Subcutaneous abdominal adipose tissue (tissue), 5 donors: Measurements from ENCODE around the gene CBX7.

ENCODE experiments used
- H3K27ac ChIP-seq: one replicate; pipeline ENCODE4 v1.7.0; 2013; ENCODE audit warnings: low read depth, mild to moderate bottlenecking, inconsistent platforms, low read length, moderate library complexity
- H3K27me3 ChIP-seq, 5 donors: one replicate each; pipeline ENCODE4 v1.7.0; 2013; ENCODE audit warnings: low read length in 5 of 5, inconsistent platforms in 1 of 5; ENCODE audit not compliant: control insufficient read depth in 5 of 5, insufficient read depth in 4 of 5
- H3K36me3 ChIP-seq, 5 donors: one replicate each; pipeline ENCODE4 v1.7.0; 2013; ENCODE audit warnings: low read length in 5 of 5; ENCODE audit not compliant: control insufficient read depth in 5 of 5, insufficient read depth in 5 of 5
- H3K4me1 ChIP-seq, 5 donors: one replicate each; pipeline ENCODE4 v1.7.0; 2013; ENCODE audit warnings: low read length in 5 of 5, mild to moderate bottlenecking in 3 of 5, moderate library complexity in 1 of 5; ENCODE audit not compliant: control insufficient read depth in 5 of 5, insufficient read depth in 5 of 5
- H3K4me3 ChIP-seq, 5 donors: one replicate each; pipeline ENCODE4 v1.7.0; 2013; ENCODE audit warnings: low read length in 5 of 5, low read depth in 1 of 5
- H3K9ac ChIP-seq, 5 donors: one replicate each; pipeline ENCODE4 v1.7.0; 2013; ENCODE audit warnings: low read length in 5 of 5, mild to moderate bottlenecking in 4 of 5, moderate library complexity in 3 of 5
- H3K9me3 ChIP-seq, 5 donors: one replicate each; pipeline ENCODE4 v1.7.0; 2013; ENCODE audit warnings: low read length in 5 of 5; ENCODE audit not compliant: control insufficient read depth in 5 of 5
- donor health status: healthy.
- donor health status: healthy.
- donor health status: healthy.
- donor health status: healthy.
- donor health status: healthy.

Gene CBX7

GRCh38 chr22:39181356-39181755 lies 28.9 kb upstream of the CBX7 start:
- no peak overlapping the region for H3K27ac ChIP-seq

GRCh38 chr22:39179841-39180335 lies 27.4 kb upstream of the CBX7 start:
- H3K9ac ChIP-seq, result no peak overlapping the region
- H3K9me3 ChIP-seq, result peaks cover 0 to 8% (median 6%) of the 10 kb centered on the region in 5 donors
- no peak overlapping the region for H3K27ac ChIP-seq
- H3K4me3 ChIP-seq, result no peak overlapping the region
- peaks cover 0 to 4% (median 0%) of the 10 kb centered on the region in 5 donors for H3K27me3 ChIP-seq
- H3K36me3 ChIP-seq, result no peaks in the 10 kb centered on the region
- H3K4me1 ChIP-seq, result peaks cover 5 to 59% (median 35%) of the 10 kb centered on the region in 5 donors

More at GRCh38 chr22:39181356-39181755, 28.9 kb upstream of the CBX7 start:
- no peak overlapping the region for H3K9ac ChIP-seq
- peaks cover 0 to 8% (median 6%) of the 10 kb centered on the region in 5 donors for H3K9me3 ChIP-seq
- no peak overlapping the region for H3K4me3 ChIP-seq
- peaks cover 0 to 9% (median 0%) of the 10 kb centered on the region in 5 donors for H3K27me3 ChIP-seq
- H3K4me1 ChIP-seq, result peaks cover 5 to 53% (median 30%) of the 10 kb centered on the region in 5 donors
- H3K36me3 ChIP-seq, result no peaks in the 10 kb centered on the region

GRCh38 chr22:39179401-39179827 lies 26.9 kb upstream of the CBX7 start:
- Histone ChIP-seq H3K27ac (no peak overlapping the region), H3K27me3 (no peaks in the 10 kb centered on the region), H3K4me1 (peaks cover 5 to 60% (median 35%) of the 10 kb centered on the region in 5 donors), H3K36me3 (no peaks in the 10 kb centered on the region), H3K9ac (no peak overlapping the region), H3K4me3 (no peak overlapping the region), H3K9me3 (peaks cover 0 to 8% (median 6%) of the 10 kb centered on the region in 5 donors)

GRCh38 chr22:39178206-39179111 lies 26.0 kb upstream of the CBX7 start:
- H3K27ac ChIP-seq, result peak overlapping the region; percentile 77
- H3K9ac ChIP-seq, result no peak overlapping the region
- no peaks in the 10 kb centered on the region for H3K27me3 ChIP-seq
- H3K4me3 ChIP-seq, result no peak overlapping the region
- peaks cover 12 to 62% (median 44%) of the 10 kb centered on the region in 5 donors for H3K4me1 ChIP-seq
- H3K9me3 ChIP-seq, result peaks cover 0 to 8% (median 6%) of the 10 kb centered on the region in 5 donors
- no peaks in the 10 kb centered on the region for H3K36me3 ChIP-seq

GRCh38 chr22:39177791-39178190 lies 25.3 kb upstream of the CBX7 start:
- Histone ChIP-seq H3K4me1 (peaks cover 12 to 68% (median 51%) of the 10 kb centered on the region in 5 donors), H3K9me3 (peaks cover 0 to 8% (median 6%) of the 10 kb centered on the region in 5 donors), H3K4me3 (no peak overlapping the region), H3K36me3 (no peaks in the 10 kb centered on the region), H3K27ac (peak overlapping the region; percentile 77), H3K27me3 (no peaks in the 10 kb centered on the region), H3K9ac (peak overlapping the region in 1 of 5 donors; percentile 64)

GRCh38 chr22:39177456-39177775 lies 24.9 kb upstream of the CBX7 start:
- Histone ChIP-seq H3K36me3 (no peaks in the 10 kb centered on the region), H3K27me3 (no peaks in the 10 kb centered on the region), H3K9me3 (peaks cover 0 to 8% (median 5%) of the 10 kb centered on the region in 5 donors), H3K9ac (peak overlapping the region in 1 of 5 donors; percentile 64), H3K4me1 (peaks cover 12 to 71% (median 51%) of the 10 kb centered on the region in 5 donors), H3K27ac (peak overlapping the region; percentile 77), H3K4me3 (no peak overlapping the region)

GRCh38 chr22:39176714-39177455 lies 24.4 kb upstream of the CBX7 start:
- no peaks in the 10 kb centered on the region for H3K36me3 ChIP-seq

GRCh38 chr22:39176143-39176713 lies 23.7 kb upstream of the CBX7 start:
- Histone ChIP-seq H3K4me3 (peak overlapping the region in 3 of 5 donors; percentile 4 to 33 (median 23)), H3K9me3 (no peaks in the 10 kb centered on the region), H3K27me3 (peaks cover 0 to under 1% (median 0%) of the 10 kb centered on the region in 5 donors), H3K4me1 (peaks cover 13 to 82% (median 57%) of the 10 kb centered on the region in 5 donors), H3K36me3 (no peaks in the 10 kb centered on the region), H3K27ac (peak overlapping the region; percentile 77), H3K9ac (peak overlapping the region in 3 of 5 donors; percentile 20 to 72 (median 62))

More at GRCh38 chr22:39176714-39177455, 24.4 kb upstream of the CBX7 start:
- Histone ChIP-seq H3K4me1 (peaks cover 12 to 76% (median 51%) of the 10 kb centered on the region in 5 donors), H3K9me3 (peaks cover 0 to 6% (median 4%) of the 10 kb centered on the region in 5 donors), H3K27ac (peak overlapping the region; percentile 77), H3K27me3 (no peaks in the 10 kb centered on the region), H3K9ac (peak overlapping the region in 1 of 5 donors; percentile 64), H3K4me3 (no peak overlapping the region)

- no peaks in the 10 kb centered on the region for H3K36me3 ChIP-seq
- peak overlapping the region in 3 of 5 donors; percentile 4 to 33 (median 23) for H3K4me3 ChIP-seq
- peaks cover 14 to 87% (median 62%) of the 10 kb centered on the region in 5 donors for H3K4me1 ChIP-seq
- H3K9ac ChIP-seq, result peak overlapping the region in 3 of 5 donors; percentile 20 to 72 (median 62)
- no peaks in the 10 kb centered on the region for H3K9me3 ChIP-seq
- H3K27me3 ChIP-seq, result peaks cover 0 to 3% (median 0%) of the 10 kb centered on the region in 5 donors
- peak overlapping the region; percentile 77 for H3K27ac ChIP-seq
Measured at GRCh38 chr22:39175353-39176142, 23.1 kb upstream of the CBX7 start.
